Natural killer cell (primary cell): ENCODE measurements around the gene VASH2. TPM values are rescaled to one million over a fixed set of nuclear protein-coding genes. Genes with fewer than 3 reads are reported as not detected.

Experiments
- ATAC-seq, 3 donors: fragments of 150-1000 bp in 2 of 3; fragments of 200-7000 bp in 1 of 3; cut with Tn5 transposase; 1 replicate in 1 of 3; 2 replicates in 2 of 3; pipeline ENCODE4 v1.10.0; 2021; ENCODE audit warnings: mild to moderate bottlenecking in 2 of 3, moderate library complexity in 2 of 3
- DNase-seq, 2 donors: peaks; one replicate each; pipeline versions ENCODE4 v3.0.0 to v3.0.0-alpha.2; 2013 to 2021; ENCODE audit warnings: mixed read lengths in 1 of 2
- H3K27ac ChIP-seq: one replicate; pipeline ENCODE4 v1.5.1; 2013; ENCODE audit warnings: mild to moderate bottlenecking, low read length
- H3K27me3 ChIP-seq: one replicate; pipeline ENCODE4 v1.6.1; 2013; ENCODE audit warnings: low read length; ENCODE audit not compliant: control insufficient read depth, insufficient read depth
- H3K36me3 ChIP-seq: one replicate; pipeline ENCODE4 v1.6.1; 2013; ENCODE audit warnings: low read length; ENCODE audit not compliant: control insufficient read depth, insufficient read depth
- H3K4me1 ChIP-seq: one replicate; pipeline ENCODE4 v1.6.1; 2013; ENCODE audit warnings: low read length; ENCODE audit not compliant: control insufficient read depth, insufficient read depth
- H3K4me3 ChIP-seq: one replicate; pipeline ENCODE4 v1.5.1; 2013; ENCODE audit warnings: low read length
- H3K9me3 ChIP-seq: one replicate; pipeline ENCODE4 v1.6.1; 2013; ENCODE audit warnings: low read length; ENCODE audit not compliant: control insufficient read depth, insufficient read depth
- H3K27ac Mint-ChIP-seq, 2 donors: one replicate each; pipeline ENCODE4 v1.8.0; 2022; ENCODE audit warnings: mild to moderate bottlenecking in 2 of 2, mixed read lengths in 2 of 2, moderate library complexity in 1 of 2
- H3K27me3 Mint-ChIP-seq, 2 donors: one replicate each; pipeline ENCODE4 v1.8.0; 2022; ENCODE audit warnings: low read depth in 2 of 2, mixed read lengths in 2 of 2
- H3K36me3 Mint-ChIP-seq: one replicate; pipeline ENCODE4 v1.8.0; 2022; ENCODE audit warnings: mixed read lengths
- H3K4me1 Mint-ChIP-seq, 2 donors: one replicate each; pipeline ENCODE4 v1.8.0; 2022; ENCODE audit warnings: mixed read lengths in 2 of 2
- H3K4me3 Mint-ChIP-seq: one replicate; pipeline ENCODE4 v1.8.0; 2022; ENCODE audit warnings: mild to moderate bottlenecking, moderate library complexity, mixed read lengths
- H3K9me3 Mint-ChIP-seq, 2 donors: one replicate each; pipeline ENCODE4 v1.8.0; 2022; ENCODE audit warnings: mixed read lengths in 2 of 2
- WGBS: methylation state at CpG from one replicate; pipeline ENCODE4 v1.1.7; 2013; ENCODE audit warnings: missing lambda C conversion rate; ENCODE audit not compliant: insufficient coverage; 5-methylcytosine and 5-hydroxymethylcytosine counted together
- intact Hi-C: fragments of 100-400 bp; cut with micrococcal nuclease; formaldehyde crosslinking; loops from one replicate; pipeline ENCODE4 v1.14.2; 2022
- total RNA-seq, 4 donors: library from RNA; stranded (reverse); fragments of 120-200 nt in 1 of 4; gene quantifications; one replicate each; pipeline versions ENCODE4 v1.2.3 to v1.2.4, GENCODE V29; 2013 to 2022
- TF ChIP-seq, protein P1 (sequence below): fragments of 200-600 bp; IDR thresholded peaks from one replicate; pipeline ENCODE4 v1.8.0; 2022; ENCODE audit warnings: antibody characterized with exemption

VASH2 gene
- total RNA-seq, 3 donors from 2014 or later (not counting 1 experiment from before 2014, with no cell fraction given): not detected

DNA sequence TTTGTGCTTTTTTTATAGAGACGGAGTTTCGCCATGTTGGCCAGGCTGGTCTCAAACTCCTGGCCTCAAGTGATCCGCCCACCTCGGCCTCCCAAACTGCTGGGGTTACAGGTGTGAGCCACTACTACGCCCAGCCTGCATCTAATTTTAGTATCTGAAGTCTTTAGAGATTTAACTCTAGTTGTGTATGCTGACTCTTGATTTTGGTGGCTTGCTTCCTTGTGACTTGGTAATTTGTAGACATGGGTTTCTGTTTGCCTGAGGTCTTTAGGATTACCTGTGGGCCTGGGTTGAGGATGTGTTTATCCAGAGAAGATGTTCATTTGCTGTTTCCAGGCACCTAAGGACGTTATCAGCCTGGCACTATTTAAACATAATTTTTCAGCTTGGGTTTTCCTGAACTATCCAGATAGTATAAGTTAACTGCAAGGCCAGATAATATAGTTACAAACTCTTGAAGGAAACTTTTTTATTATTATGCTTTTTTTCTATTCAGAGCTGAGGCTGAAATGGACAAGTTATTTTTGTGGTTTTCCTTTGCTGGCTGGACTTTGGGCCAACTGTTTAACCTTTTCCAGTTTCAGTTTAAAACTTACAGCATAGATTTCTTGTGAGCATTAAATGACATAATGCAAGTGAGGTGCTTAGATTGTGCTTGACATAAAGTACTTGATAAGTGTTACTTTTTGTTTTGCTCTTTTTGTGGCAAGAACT, 7.5 kb upstream of the VASH2 start:
- no peaks in the 10 kb centered on the region for H3K4me1 ChIP-seq
- ATAC-seq: no peak
- Mint-ChIP-seq H3K9me3 (no peaks in the 10 kb centered on the region), H3K4me1 (no peaks in the 10 kb centered on the region), H3K27me3 (peaks cover 7 to 32% of the 10 kb centered on the region in 2 donors), H3K27ac (no peak overlapping the region), H3K36me3 (no peaks in the 10 kb centered on the region), H3K4me3 (no peak overlapping the region)
- WGBS: 92% methylated on average over 5 of the region's 6 CpGs
- H3K27me3 ChIP-seq: no peaks in the 10 kb centered on the region
- H3K4me3 ChIP-seq: no peak overlapping the region
- DNase-seq: no peak
- TF ChIP-seq, protein P1, sequence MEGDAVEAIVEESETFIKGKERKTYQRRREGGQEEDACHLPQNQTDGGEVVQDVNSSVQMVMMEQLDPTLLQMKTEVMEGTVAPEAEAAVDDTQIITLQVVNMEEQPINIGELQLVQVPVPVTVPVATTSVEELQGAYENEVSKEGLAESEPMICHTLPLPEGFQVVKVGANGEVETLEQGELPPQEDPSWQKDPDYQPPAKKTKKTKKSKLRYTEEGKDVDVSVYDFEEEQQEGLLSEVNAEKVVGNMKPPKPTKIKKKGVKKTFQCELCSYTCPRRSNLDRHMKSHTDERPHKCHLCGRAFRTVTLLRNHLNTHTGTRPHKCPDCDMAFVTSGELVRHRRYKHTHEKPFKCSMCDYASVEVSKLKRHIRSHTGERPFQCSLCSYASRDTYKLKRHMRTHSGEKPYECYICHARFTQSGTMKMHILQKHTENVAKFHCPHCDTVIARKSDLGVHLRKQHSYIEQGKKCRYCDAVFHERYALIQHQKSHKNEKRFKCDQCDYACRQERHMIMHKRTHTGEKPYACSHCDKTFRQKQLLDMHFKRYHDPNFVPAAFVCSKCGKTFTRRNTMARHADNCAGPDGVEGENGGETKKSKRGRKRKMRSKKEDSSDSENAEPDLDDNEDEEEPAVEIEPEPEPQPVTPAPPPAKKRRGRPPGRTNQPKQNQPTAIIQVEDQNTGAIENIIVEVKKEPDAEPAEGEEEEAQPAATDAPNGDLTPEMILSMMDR: no peak
- no peaks in the 10 kb centered on the region for H3K9me3 ChIP-seq
- H3K36me3 ChIP-seq: no peaks in the 10 kb centered on the region
- intact Hi-C loops: no loop called here
- H3K27ac ChIP-seq: no peak overlapping the region

DNA sequence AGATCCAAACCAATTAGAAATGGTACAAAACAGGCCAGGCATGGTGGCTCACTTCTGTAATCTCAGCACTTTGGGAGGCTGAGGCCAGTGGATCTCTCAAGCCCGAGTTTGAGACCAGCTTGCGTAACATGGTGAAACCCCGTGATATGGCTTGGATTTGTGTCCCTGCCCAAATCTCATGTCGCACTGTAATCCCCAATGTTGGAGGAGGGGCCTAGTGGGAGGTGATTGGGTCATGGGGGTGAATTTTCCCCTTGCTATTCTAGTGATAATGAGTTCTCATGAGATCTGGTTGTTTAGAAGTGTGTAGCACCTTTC, 7.0 kb upstream of the VASH2 start:
- Mint-ChIP-seq H3K36me3 (no peaks in the 10 kb centered on the region), H3K27ac (no peak overlapping the region), H3K27me3 (peaks cover 7 to 35% of the 10 kb centered on the region in 2 donors), H3K4me1 (no peaks in the 10 kb centered on the region), H3K4me3 (no peak overlapping the region), H3K9me3 (no peaks in the 10 kb centered on the region)
- Histone ChIP-seq H3K4me3 (no peak overlapping the region), H3K27ac (no peak overlapping the region), H3K36me3 (no peaks in the 10 kb centered on the region), H3K4me1 (no peaks in the 10 kb centered on the region), H3K9me3 (no peaks in the 10 kb centered on the region), H3K27me3 (peaks cover under 1% of the 10 kb centered on the region)
- WGBS: 90% methylated on average over 4 of the region's 4 CpGs
- intact Hi-C loops: no loop called here
- ATAC-seq: no peak
- TF ChIP-seq, protein P1: no peak
- no peak for DNase-seq

DNA sequence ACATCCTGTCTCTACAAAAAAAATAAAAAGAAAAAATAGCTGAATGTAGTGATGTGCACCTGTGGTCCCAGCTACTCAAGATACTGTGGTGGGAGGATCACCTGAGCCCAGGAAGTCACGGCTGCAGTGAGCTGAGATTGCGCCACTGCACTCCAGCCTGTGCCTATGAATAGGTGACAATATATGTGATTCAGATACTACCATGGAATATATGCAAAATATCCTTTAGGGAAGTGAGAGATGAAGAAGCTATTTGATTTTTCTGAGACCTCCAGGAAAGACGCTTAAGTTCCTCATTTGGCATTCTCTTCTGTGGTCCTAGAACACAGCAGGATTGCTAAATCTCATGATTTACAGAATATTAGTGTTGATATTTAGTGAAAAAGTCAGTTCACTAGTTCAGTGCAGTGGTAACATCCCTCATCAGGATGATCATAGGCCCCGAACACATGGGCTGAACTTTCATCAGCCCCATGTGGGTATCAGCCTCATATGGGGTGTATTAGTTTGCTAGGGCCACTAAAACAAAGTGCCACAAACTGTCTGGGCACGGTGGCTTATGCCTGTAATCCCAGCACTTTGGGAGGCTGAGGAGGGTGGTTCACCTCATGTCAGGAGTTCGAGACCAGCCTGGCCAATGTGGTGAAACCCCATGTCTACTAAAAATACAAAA, 6.0 kb upstream of the VASH2 start:
- Mint-ChIP-seq H3K27me3 (peaks cover 16 to 45% of the 10 kb centered on the region in 2 donors), H3K4me1 (no peaks in the 10 kb centered on the region), H3K36me3 (no peaks in the 10 kb centered on the region), H3K27ac (no peak overlapping the region), H3K9me3 (no peaks in the 10 kb centered on the region), H3K4me3 (no peak overlapping the region)
- no peak overlapping the region for H3K27ac ChIP-seq
- no peaks in the 10 kb centered on the region for H3K4me1 ChIP-seq
- ATAC-seq (no peak), DNase-seq (no peak)
- H3K36me3 ChIP-seq: no peaks in the 10 kb centered on the region
- no peak overlapping the region for H3K4me3 ChIP-seq
- no peaks in the 10 kb centered on the region for H3K9me3 ChIP-seq
- WGBS: 67% methylated on average over 6 of the region's 6 CpGs
- H3K27me3 ChIP-seq: peaks cover 4% of the 10 kb centered on the region
- intact Hi-C loops: no loop called here
- TF ChIP-seq, protein P1: no peak
